Gastrocnemius medialis (tissue), 4 donors: ENCODE results near the gene KRT16. TPM values are rescaled to one million over a fixed set of nuclear protein-coding genes. Genes with fewer than 3 reads are reported as not detected.
"Not testable (repeated sequence)": the region's sequence is repeated elsewhere in the genome, so short reads cannot be mapped to it uniquely, and the experiment has no call there.

ENCODE experiments used
- ATAC-seq, 2 donors: fragments of 150-250 bp; one replicate each; pipeline ENCODE4 v1.9.1; 2016
- DNase-seq, 2 donors: peaks; one replicate each; pipeline ENCODE4 v3.0.0-alpha.2; 2019
- H3K27ac ChIP-seq, 4 donors: fragments of 200-600 bp; sonication (generic); 1 replicate in 1 of 4; 2 replicates in 3 of 4; pipeline ENCODE4 v1.5.1; 2016 to 2018; ENCODE audit warnings: mild to moderate bottlenecking in 2 of 4, moderate library complexity in 1 of 4
- H3K27me3 ChIP-seq, 3 donors: fragments of 200-600 bp; sonication (generic) in 2 of 3; 1 replicate in 1 of 3; 2 replicates in 2 of 3; pipeline versions ENCODE4 v1.5.1 to v1.6.0; 2016 to 2019; ENCODE audit warnings: mild to moderate bottlenecking in 1 of 3, moderate library complexity in 1 of 3
- H3K36me3 ChIP-seq, 2 donors: fragments of 200-600 bp; sonication (generic) in 1 of 2; one replicate each; pipeline ENCODE4 v1.5.1; 2017 to 2018
- H3K4me1 ChIP-seq, 2 donors: fragments of 200-600 bp; sonication (generic) in 1 of 2; one replicate each; pipeline ENCODE4 v1.5.1; 2016 to 2017; ENCODE audit warnings: mild to moderate bottlenecking in 2 of 2
- H3K4me3 ChIP-seq, 4 donors: fragments of 200-600 bp; sonication (generic) in 3 of 4; 1 replicate in 1 of 4; 2 replicates in 3 of 4; pipeline ENCODE4 v1.5.1; 2016 to 2019; ENCODE audit warnings: mild to moderate bottlenecking in 2 of 4
- H3K9me3 ChIP-seq, 3 donors: fragments of 200-600 bp; sonication (generic) in 2 of 3; 1 replicate in 1 of 3; 2 replicates in 2 of 3; pipeline ENCODE4 v1.5.1; 2016 to 2019
- POLR2A ChIP-seq, 2 donors: fragments of 450-650 bp; IDR thresholded peaks; one replicate each; pipeline ENCODE4 v1.6.1; 2017; ENCODE audit warnings: antibody characterized with exemption in 2 of 2, mild to moderate bottlenecking in 2 of 2, moderate library complexity in 2 of 2
- in situ Hi-C, 4 donors: fragments of 200-750 bp; cut with MboI; loops; one replicate each; pipeline versions ENCODE4 v1.15.0 to v1.8.0; 2017; ENCODE audit warnings: low sequenced_read_pairs in 4 of 4
- intact Hi-C: fragments of 100-400 bp; cut with DNase I; formaldehyde crosslinking; loops from one replicate; pipeline ENCODE4 v1.15.1; 2023; ENCODE audit warnings: low total_unique reads
- total RNA-seq, 4 donors: library from RNA; depleted of rRNA; stranded (reverse); fragments of >200 nt; gene quantifications; one replicate each; pipeline versions ENCODE4 v1.1.0 to v1.2.3, GENCODE V29; 2016
- TF ChIP-seq, protein P1 (sequence below), 5 experiments: fragments of 450-650 bp in 3 of 5; fragments of 200-600 bp in 2 of 5; sonication (generic) in 2 of 5; IDR thresholded peaks in 4 of 5; conservative IDR thresholded peaks in 1 of 5; 1 replicate in 4 of 5; 2 replicates in 1 of 5; pipeline ENCODE4 v1.5.1; 2016 to 2019; ENCODE audit warnings: antibody characterized with exemption in 5 of 5, mild to moderate bottlenecking in 3 of 5, moderate library complexity in 3 of 5

KRT16 gene
- total RNA-seq, 4 donors from 2014 or later, result 0.34 TPM; not detected in 3

DNA sequence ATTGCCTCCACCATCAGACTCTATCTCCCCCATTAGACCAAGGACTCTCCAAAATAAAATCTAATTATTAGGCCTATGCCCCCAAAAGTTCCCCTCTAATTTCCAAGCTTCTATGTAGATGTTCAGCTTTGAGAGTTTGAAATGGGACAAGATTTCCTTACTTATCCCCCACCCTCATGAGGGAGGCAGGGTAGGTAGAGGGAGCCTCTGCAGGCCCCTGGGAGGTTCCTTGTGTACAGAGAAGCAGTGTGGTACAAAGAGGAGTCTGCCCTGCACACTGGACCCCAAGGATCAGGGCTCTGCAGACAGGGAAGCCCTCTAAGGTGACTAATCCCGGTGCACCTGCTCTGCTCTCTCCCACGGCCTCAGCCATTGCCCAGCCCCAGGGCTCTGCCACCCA, 9.3 kb upstream of the KRT16 start:
- Histone ChIP-seq H3K36me3 (no peaks in the 10 kb centered on the region), H3K27ac (no peak overlapping the region), H3K4me1 (no peaks in the 10 kb centered on the region), H3K9me3 (no peaks in the 10 kb centered on the region), H3K27me3 (no peaks in the 10 kb centered on the region), H3K4me3 (no peak overlapping the region)
- ATAC-seq (no peak), DNase-seq (no peak)
- in situ Hi-C loops (no loop called here), intact Hi-C loops (no loop called here)
- TF ChIP-seq, protein P1, sequence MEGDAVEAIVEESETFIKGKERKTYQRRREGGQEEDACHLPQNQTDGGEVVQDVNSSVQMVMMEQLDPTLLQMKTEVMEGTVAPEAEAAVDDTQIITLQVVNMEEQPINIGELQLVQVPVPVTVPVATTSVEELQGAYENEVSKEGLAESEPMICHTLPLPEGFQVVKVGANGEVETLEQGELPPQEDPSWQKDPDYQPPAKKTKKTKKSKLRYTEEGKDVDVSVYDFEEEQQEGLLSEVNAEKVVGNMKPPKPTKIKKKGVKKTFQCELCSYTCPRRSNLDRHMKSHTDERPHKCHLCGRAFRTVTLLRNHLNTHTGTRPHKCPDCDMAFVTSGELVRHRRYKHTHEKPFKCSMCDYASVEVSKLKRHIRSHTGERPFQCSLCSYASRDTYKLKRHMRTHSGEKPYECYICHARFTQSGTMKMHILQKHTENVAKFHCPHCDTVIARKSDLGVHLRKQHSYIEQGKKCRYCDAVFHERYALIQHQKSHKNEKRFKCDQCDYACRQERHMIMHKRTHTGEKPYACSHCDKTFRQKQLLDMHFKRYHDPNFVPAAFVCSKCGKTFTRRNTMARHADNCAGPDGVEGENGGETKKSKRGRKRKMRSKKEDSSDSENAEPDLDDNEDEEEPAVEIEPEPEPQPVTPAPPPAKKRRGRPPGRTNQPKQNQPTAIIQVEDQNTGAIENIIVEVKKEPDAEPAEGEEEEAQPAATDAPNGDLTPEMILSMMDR (IDR thresholded peaks at IDR 0.05 in 4 of 5, conservative IDR thresholded peaks at IDR 0.05 in 1 of 5), result no peak
- no peak for TF ChIP-seq POLR2A (IDR thresholded peaks at IDR 0.05)

DNA sequence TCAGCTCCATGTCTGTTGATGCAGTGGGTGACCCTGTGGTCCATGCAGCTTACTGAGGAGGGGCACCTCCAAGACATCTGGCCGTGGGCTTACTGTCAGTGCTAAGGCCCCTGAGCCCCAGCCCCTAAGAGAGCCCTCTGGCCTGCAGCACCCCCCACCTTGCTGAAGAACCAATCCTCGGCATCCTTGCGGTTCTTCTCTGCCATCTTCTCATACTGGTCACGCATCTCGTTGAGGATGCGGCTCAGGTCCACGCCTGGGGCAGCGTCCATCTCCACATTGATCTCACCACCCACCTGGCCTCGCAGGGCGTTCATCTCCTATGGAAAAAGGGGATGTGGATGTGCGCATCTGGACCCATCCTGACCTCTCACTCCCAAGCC, 8.9 kb upstream of the KRT16 start:
- H3K4me1 ChIP-seq, H3K9me3 ChIP-seq, H3K27ac ChIP-seq, ATAC-seq, DNase-seq, H3K36me3 ChIP-seq, in situ Hi-C loops, H3K4me3 ChIP-seq, H3K27me3 ChIP-seq, intact Hi-C loops: not testable (repeated sequence)

DNA sequence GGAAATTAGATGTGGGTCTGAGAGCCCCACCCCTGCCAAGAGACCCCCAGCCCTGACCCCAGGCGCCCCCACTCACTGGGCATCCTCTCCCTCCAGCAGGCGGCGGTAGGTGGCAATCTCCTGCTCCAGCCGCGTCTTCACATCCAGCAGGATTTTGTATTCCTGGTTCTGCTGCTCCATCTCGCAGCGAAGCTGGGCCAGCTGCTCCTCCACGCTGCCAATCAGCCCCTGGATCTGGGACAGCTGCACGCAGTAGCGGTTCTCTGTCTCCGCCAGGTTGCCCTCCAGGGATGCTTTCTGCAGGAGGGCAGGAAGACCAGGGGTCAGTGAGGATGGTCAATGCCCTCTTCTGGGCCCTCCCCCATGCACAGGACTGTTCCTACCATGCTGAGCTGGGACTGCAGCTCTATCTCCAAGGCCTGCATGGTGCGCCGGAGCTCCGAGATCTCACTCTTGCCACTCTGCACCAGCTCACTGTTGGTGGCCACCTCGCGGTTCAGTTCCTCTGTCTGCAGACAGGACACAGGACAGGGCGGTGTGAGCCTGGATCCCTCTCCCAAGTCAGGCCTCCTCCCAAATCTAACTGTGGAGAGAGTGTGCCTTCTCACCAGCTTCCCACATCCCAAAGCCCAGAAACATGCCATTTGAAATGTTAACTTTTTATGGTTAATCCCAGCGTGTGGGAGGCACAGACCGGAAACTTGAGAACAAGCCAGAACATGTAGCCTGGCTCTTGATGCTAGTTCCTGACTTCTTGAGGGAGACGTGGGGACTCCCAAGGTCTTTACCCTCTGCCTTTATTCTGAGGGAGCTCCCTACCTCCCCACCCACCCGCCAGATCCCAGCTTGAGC, 8.2 kb upstream of the KRT16 start:
- no peak overlapping the region for H3K4me3 ChIP-seq
- intact Hi-C loops, result no loop called here

DNA sequence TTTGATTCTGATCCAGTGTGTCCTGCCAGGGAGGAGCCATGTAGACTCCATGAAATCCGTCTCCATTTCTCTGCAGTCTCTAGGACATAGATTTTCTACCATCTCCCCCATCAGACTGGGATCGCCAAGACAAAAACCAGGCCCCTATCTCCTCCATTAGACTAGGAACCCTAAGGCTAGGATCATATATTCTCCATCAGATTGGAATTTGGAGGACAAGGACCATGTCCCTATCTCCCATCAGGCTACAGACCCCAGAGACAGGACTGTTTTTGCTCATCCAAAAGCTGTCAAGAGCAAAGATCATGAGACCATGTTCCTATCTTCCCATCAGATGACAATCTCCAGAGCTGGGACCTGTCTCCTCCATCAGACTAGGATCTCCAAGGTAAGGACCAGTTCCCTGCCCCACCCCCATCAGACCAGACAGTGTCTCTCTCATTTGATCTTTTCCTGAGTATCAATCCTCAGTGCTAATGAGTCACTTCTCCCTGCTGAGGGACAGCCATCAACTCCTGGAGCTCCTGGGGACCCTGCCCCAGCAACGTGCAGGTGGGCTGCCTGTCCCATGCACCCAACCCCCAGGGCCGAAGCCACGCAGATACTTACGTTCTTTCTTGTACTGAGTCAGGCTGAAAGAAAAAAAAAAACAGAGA, 7.5 kb upstream of the KRT16 start:
- H3K27me3 ChIP-seq, H3K4me1 ChIP-seq, ATAC-seq, DNase-seq, H3K27ac ChIP-seq, intact Hi-C loops, H3K36me3 ChIP-seq, in situ Hi-C loops, H3K4me3 ChIP-seq, H3K9me3 ChIP-seq: not testable (repeated sequence)

More for the DNA sequence above, 8.2 kb upstream of the KRT16 start:
- TF ChIP-seq POLR2A (IDR thresholded peaks at IDR 0.05), result no peak
- TF ChIP-seq, protein P1 (IDR thresholded peaks at IDR 0.05 in 4 of 5, conservative IDR thresholded peaks at IDR 0.05 in 1 of 5), result no peak
- DNase-seq (no peak), ATAC-seq (no peak)
- Histone ChIP-seq H3K9me3 (no peaks in the 10 kb centered on the region), H3K27me3 (no peaks in the 10 kb centered on the region), H3K27ac (no peak overlapping the region), H3K4me1 (no peaks in the 10 kb centered on the region), H3K36me3 (no peaks in the 10 kb centered on the region)
- in situ Hi-C loops, result no loop called here

DNA sequence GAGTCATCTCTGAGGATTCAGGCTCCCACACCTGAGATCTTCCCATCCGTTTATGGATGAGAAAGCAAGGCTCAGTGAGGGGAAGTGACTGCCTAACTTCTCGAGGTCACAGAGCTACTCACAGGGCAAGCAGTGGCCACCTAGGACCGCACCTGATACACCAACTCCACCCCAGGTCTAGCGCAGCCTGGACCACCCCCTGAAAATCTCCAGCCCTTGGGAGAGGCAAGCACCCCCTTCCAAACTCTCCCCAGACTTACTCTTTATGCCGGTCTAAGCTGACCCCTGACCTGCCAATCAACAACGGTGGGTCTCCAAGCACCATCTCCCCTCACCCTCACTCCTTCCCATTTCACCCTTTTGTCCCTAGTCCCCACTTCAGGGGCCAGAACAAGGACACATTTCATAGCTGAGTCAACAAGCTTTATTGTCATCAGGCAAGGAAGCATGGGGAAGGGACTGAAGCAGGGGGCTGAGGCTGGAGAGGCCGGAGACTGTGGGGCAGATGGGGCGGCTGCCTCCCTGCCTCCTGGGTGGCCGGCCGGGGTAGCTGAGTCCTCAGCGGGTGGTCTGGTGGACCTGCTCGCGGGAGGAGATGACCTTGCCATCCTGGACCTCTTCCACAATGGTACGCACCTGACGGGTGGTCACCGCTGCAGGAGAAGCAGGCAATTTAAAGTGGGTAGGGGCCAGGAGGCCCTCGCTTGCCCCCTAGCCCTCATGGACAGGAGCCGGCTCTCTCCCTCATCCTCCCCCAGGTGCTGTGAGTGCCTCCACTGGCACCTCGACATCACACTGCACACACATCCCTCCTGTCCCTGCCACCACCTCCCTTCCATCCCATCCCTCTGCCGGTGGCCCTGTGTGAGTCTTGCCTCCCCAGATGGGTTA, 6.7 kb upstream of the KRT16 start:
- DNase-seq (no peak), ATAC-seq (no peak)
- intact Hi-C loops (no loop called here), in situ Hi-C loops (no loop called here)
- TF ChIP-seq POLR2A (IDR thresholded peaks at IDR 0.05), result no peak
- TF ChIP-seq, protein P1 (IDR thresholded peaks at IDR 0.05 in 4 of 5, conservative IDR thresholded peaks at IDR 0.05 in 1 of 5), result no peak
- H3K9me3 ChIP-seq, result no peaks in the 10 kb centered on the region
- H3K4me3 ChIP-seq, result no peak overlapping the region
- H3K4me1 ChIP-seq, result no peaks in the 10 kb centered on the region
- H3K27ac ChIP-seq, result no peak overlapping the region
- no peaks in the 10 kb centered on the region for H3K36me3 ChIP-seq
- no peaks in the 10 kb centered on the region for H3K27me3 ChIP-seq
